OCI-M1 (cell line): ENCODE data around the gene CFDP1.
"Not testable (repeated sequence)": the region's sequence is repeated elsewhere in the genome, so short reads cannot be mapped to it uniquely, and the experiment has no call there.

Source experiments
- DNase-seq: peaks from one replicate; lab custom pipeline; 2025; lab: John Stamatoyannopoulos, UW

CFDP1 gene

GRCh38 chr16:75458439-75458838 lies 25.1 kb upstream of the CFDP1 start:
- DNase-seq, result no peak

DNA sequence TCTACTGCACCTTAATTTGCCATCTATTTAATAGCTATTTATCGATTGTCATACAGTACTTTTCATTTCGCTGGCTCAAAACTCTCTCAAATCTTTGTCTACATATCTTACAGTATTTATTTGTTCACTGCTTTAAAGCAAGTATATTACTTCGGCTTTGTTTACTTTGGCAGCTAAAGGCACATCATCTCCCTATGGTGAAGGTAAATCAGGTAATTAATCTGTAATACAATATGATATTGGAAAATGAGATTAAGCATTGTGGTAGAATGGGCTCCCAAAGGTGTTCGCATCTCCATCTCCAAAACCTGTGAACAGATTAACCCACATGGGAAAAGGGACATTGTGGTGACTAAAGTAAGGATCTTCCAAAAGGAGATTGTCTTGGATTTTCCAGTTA lies 24.7 kb upstream of the CFDP1 start:
- no peak for DNase-seq

- no peak for DNase-seq
Observed at GRCh38 chr16:75457485-75458021, 24.2 kb upstream of the CFDP1 start.

GRCh38 chr16:75456971-75457370 lies 23.7 kb upstream of the CFDP1 start:
- DNase-seq, result no peak

DNA sequence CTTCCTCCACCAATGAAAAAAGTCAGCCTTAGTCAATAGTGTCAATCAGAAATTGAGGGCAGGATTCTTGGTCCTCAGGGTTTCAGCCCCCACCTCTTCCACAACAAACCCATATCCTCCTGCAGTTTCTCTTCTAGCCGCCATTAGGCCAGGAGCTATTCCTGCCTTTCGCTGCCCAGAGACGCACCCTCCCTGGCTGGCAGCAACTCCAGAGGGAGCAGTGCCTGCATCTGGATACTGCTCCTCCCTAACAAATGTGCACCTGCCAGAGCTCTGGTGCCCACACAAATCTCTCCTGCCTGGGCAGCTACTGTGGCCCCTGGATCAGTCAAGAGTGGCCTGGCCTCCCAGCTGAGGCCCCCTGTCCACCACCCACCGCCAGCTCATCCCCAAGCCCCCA lies 23.2 kb upstream of the CFDP1 start:
- not testable (repeated sequence) for DNase-seq

DNA sequence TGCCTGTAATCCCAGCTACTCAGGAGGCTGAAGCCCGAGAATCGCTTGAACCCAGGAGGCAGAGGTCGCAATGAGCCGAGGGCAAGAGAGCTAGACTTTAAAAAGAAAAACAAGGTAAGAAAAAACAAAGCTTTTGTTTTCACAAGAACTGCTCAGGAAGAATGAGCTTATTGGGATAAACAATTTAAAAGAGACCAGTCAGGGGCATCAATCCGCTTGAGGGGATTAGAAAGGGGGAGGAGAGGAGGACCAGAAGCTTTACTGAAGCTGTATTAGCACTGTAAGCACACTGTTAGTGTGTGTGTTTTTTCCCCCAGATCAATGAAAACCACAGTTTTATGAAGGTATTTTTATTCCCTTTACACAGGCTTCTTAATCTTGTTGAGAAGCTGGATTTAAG lies 22.4 kb upstream of the CFDP1 start:
- DNase-seq, result no peak

GRCh38 chr16:75452464-75453190 lies 19.3 kb upstream of the CFDP1 start:
- DNase-seq, result peak; percentile 79

- DNase-seq, result no peak
Observed at GRCh38 chr16:75446416-75446815, 13.1 kb upstream of the CFDP1 start.

GRCh38 chr16:75445298-75445697 lies 12.0 kb upstream of the CFDP1 start:
- DNase-seq, result no peak

DNA sequence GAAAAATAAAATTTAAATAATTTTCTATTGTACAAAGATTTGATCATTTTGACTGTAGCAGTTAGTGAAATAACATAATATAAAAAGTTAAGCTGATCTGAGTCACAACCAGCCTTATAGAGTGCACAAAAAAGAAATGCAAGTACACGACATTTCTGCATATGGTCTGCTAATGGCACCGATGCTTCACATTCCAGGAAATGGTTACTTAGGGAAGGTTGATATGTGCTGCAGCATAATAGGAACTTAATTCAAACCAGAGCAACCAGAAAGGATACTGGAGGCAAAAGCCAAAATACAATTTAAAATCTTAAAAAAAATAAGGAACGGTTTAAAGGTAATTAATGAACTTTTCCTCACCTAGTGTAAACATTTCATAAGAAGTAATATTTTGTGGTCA lies 10.0 kb upstream of the CFDP1 start:
- DNase-seq, result no peak

DNA sequence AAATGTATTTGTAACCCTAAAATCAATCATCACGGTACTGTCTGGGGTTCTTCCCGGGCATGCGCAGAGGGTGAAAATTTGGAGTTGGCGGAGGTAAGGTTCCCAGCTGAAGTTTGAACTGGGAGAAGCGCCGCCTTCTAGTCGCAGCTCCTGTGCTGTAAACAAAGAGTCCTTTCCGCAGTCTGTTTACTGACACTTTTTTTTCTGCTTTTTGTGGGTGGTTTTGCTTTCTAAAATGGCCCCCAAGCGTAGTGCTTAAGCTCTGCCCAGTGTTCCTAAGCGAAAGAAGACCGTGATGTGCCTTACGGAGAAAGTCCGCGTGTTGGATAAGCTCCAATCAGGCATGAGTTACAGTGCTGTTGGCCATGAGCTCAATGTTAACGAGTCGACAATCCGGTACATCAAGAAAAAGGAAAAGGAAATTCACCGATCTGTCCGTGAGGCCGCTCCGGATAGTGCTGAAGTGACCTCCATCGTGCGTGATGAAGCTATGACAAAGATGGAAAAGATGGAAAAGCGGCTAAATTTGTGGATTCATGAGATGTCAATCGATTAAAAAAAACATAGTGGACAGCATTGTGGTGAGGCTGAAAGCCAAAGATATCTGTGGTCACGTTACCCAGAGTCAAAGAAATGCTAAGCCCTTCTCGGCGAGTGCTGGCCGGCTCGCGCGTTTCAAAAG lies 570 bp upstream of the CFDP1 start:
- DNase-seq, result peak; percentile 95

DNA sequence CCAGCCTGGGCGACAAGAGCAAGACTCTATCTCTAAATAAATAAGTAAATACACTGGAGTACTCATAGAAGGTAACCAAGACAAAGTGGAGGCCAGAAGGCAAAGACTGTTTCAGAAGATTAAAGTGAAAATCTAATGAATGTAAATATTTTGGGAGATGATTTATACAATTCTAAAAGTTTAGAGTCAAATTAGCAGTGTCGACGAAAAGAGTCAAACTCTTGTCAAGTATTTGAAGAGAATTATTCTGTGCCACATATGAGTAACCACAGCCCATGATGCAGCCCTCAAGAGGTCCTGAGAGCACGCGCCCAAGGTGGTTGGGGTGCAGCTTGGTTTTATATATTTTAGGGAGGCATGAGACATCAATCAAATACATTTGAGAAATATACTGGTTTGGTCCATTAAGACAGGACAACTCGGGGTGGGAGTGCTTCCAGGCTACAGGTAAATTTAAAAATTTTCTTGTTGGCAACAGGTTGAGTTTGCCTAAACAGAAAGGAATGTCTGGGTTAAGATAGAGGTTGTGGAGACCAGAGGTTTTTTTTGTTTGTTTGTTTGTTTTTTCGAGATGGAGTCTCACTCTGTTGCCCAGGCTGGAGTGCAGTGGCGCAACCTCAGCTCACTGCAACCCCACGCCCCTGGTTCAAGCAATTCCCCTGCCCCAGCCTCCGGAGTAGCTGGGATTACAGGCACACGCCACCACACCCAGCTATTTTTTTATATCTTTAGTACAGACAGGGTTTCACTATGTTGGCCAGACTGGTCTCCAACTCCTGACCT lies 3.5 kb downstream of the CFDP1 start:
- DNase-seq, result no peak

DNA sequence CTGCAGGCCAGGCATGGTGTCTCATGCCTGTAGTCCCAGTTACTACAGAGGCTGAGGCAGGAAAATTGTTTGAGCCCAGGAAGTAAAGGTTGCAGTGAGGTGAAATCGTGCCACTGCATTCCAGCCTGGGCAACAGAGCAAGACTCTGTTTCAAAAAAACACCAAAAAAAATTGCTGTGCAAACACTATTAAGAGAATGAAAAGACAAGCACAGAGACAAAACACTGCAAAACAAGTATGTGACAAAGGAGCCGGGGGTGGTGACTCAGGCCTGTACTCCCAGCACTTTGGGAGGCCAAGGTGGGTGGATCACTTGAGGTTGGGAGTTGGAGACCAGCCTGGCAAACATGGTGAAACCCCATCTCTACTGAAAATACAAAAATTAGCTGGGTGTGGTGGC lies 6.8 kb downstream of the CFDP1 start:
- DNase-seq, result not testable (repeated sequence)

DNA sequence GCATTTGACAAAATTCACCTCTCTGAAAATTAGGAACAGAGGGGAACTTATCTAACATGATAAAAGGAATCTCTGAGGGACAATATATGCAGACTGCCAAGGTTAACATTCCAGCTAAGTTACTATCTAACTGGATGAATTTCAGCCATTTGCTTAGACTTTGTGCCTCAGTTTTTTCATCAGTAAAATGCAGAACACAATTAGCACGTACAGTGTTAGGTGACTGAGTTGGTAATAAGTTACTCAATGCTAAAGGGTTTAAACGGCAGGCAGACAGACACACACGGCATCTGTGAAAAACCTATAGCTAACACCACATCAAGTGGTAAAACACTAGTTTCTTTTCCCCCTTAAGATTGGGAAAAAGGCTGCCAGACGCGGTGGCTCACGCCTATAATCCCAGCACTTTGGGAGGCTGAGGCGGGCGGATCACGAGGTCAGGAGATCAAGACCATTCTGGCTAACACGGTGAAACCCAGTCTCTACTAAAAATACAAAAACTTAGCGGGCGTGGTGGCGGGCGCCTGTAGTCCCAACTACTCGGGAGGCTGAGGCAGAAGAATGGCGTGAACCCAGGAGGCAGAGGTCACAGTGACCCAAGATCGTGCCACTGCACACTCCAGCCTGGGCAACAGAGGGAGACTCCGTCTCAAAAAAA lies 9.1 kb downstream of the CFDP1 start:
- not testable (repeated sequence) for DNase-seq

GRCh38 chr16:75423723-75424104 lies 9.6 kb downstream of the CFDP1 start:
- DNase-seq, result no peak

DNA sequence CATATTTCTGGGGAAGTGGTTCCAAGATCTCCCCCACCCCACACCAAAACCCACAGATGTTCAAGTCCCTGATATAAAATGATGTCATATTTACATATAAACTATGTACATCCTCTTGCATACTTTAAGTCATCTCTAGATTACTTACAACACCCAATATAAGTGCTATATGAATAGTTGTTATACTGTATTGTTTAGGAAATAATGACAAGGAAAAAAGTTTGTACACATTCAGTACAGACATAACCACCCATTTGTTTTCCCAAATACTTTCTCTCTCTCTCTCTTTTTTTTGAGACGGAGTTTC lies 11.5 kb downstream of the CFDP1 start:
- no peak for DNase-seq

- peak; percentile 10 for DNase-seq
Observed at GRCh38 chr16:75420987-75421819, 12.1 kb downstream of the CFDP1 start.

DNA sequence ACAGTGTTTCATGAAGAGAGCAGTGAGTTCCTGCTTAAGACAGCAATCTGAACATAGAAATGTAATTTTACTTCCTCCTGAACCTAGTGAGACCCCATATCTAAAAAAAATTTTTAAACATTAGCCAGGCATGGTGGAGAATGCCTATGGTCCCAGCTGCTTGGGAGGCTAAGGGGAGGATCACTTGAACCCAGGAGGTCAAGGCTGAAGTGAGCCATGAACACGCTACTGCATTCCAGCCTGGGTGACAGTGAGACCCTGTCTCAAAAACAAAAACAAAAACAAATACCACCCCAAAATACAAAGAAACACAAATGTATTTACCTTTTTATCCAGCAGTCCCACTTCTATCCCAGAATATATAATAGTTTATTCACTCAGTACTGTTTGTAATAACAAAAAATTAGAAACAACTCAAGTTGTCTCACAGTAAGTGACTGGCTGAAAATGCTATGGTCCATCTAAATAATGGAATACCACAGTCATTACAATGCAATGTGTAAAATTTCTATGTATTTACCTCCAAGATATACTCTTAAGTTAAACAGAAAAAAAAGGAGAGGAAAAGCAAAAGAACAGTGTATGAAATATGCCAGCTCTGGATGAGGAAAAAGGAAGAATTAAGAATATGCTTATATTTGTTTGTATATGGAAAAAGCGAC lies 16.3 kb downstream of the CFDP1 start:
- DNase-seq, result no peak

DNA sequence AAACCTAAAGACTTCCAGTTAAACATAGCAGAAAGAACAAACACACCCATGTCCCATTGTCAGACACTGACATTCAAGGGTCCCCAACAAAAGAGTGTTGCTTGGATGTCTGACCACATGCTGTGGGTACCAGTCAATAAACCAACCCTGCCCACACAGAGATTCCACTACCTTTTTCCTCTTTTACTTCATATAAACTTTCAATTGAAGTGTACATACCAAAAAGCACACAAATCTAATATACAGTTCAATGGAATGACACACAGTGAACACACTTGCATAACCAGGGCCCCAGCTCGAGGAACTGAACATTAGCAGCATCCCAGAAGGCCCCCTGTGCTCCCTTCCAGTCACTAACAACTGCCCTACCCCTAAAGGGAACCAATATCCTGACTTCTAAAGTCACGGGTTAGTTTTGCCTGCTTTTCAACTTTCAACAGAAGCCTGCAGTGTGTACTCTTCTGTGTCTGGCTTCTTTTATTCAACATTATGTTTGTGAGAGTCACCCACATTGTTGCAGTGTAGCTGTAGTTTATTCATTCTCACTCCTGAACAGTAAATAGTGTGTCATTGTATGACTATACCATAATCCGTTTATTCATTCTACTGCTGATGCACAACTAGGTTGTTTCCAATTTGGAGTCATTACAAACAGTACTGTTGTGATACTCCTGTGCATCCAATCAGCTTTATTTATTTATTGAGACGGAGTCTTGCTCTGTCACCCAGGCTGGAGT lies 18.0 kb downstream of the CFDP1 start:
- no peak for DNase-seq

DNA sequence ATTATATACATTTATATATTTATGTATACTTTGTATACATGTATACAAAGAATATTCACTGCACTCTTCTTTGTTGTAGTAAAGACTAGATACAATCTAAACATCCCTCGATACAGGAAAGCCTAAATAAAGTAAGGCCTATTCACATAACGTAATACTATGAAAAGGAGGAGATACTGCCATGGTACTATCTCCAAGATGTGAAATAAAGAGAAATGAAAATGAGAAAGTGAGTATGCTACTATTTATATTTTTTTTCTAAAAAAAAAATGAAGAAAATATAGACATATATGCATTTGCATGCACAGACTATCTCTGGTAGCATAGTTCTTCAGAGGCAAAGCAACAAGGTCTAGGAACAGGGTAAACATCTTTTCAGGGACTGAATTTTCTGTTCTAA lies 19.4 kb downstream of the CFDP1 start:
- no peak for DNase-seq
